ENCODE results near the gene ATP5F1C. TPM values are rescaled to one million over a fixed set of nuclear protein-coding genes. Genes with fewer than 3 reads are reported as not detected.

Gene ATP5F1C
- total RNA-seq, 4 donors from 2014 or later = 174 to 218 (median 205) TPM

- ATAC-seq (ENCODE audit: low FRiP score) = no peak
These were observed 6.5 kb downstream of the ATP5F1C start for GRCh38 chr10:7794251-7795026.

DNA sequence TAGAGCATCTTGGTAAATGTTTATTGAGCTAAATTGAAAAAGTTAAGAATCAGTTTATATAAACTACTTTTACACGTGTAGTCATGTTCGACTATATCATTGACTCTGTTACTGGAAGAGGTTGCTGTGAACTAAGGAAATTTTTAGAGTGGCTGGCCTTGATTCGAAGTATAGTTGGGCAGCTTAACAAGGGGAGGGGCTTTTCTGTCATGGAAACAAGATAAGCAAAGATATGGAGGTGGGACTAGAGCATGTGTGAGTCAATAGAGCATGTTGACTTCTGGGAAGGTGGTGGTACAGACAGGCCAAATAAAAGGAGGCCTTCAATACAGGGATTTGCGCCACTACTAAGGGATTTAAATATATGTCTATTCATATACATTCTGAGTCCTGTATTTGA lies 7.6 kb downstream of the ATP5F1C start:
- no peak for TF ChIP-seq CTCF (IDR thresholded peaks at IDR 0.05)
- DNase-seq (ENCODE audit: low spot score) (no peak), ATAC-seq (ENCODE audit: low FRiP score) (peak; percentile 77)

More at GRCh38 chr10:7794251-7795026, 6.5 kb downstream of the ATP5F1C start:
- no peak for DNase-seq (ENCODE audit: low spot score)
- TF ChIP-seq CTCF (IDR thresholded peaks at IDR 0.05) = no peak

DNA sequence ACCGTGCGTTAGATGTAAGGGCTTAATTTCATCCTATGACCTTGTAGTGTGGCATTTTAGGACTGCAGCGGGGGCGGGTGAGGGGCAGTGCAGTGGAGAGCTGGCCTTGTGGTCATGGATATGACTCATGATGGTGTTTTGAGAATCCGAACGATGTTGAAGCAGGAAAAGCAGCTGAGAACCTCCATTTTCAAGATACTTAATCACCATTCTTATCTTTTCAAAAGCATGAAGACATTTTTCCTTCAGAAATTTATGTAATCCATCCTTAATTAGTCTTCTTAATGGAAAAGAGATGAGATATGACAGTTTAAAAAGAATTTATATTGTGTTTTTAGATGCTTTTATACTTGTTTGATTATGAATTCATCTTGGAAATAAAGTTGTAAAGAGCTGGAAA lies 9.6 kb downstream of the ATP5F1C start:
- DNase-seq (ENCODE audit: low spot score) = no peak
- no peak for TF ChIP-seq CTCF (IDR thresholded peaks at IDR 0.05)
- peak; percentile 73 for ATAC-seq (ENCODE audit: low FRiP score)

DNA sequence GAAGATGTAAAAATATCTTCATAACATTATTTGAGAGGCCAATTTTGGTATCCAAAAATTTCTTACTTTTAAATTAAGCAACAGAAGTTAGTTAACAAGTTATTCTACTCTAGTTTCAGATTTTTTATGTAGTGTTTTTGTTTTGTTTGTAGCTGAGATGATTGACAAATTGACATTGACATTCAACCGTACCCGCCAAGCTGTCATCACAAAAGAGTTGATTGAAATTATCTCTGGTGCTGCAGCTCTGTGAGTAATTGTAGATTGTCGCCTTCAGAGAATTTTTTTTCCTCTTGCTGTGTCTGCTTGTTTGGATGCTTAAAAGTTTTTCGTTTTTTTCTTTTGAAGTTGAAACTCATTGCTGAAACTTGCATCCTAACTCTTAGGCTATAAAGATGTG lies 14.6 kb downstream of the ATP5F1C start:
- no peak for TF ChIP-seq CTCF (IDR thresholded peaks at IDR 0.05)
- DNase-seq (ENCODE audit: low spot score) (no peak), ATAC-seq (ENCODE audit: low FRiP score) (no peak)

DNA sequence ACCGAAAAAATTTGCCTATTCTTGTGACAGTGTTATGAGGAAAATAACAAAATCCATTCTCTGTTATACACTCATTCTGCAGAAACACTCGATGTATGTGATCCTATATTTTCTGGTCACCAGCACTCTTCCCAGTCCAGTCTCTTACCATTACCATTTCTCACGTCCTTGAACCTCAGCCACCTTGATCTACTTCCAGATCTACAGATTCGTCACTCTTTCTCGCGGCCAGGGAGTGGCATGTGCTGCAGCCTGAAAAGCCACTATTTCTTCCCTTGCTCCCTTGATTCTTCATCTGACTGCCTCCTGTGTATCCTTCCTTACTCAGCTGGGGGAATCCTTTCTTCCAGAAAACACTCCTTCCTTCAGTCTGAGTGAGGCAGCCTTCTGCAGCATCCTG lies 16.2 kb downstream of the ATP5F1C start:
- no peak for TF ChIP-seq CTCF (IDR thresholded peaks at IDR 0.05)
- ATAC-seq (ENCODE audit: low FRiP score) (no peak), DNase-seq (ENCODE audit: low spot score) (no peak)

GRCh38 chr10:7804741-7805140 lies 16.8 kb downstream of the ATP5F1C start:
- ATAC-seq (ENCODE audit: low FRiP score) = no peak
- no peak for TF ChIP-seq CTCF (IDR thresholded peaks at IDR 0.05)

GRCh38 chr10:7808686-7809267 lies 20.8 kb downstream of the ATP5F1C start:
- DNase-seq (ENCODE audit: low spot score) (no peak), ATAC-seq (ENCODE audit: low FRiP score) (no peak)
- TF ChIP-seq CTCF (IDR thresholded peaks at IDR 0.05) = no peak

More at GRCh38 chr10:7804741-7805140, 16.8 kb downstream of the ATP5F1C start:
- DNase-seq (ENCODE audit: low spot score) = no peak
